SK-N-MC (cell line): ENCODE measurements around the gene ADARB2.

Source experiments
- EZH2 ChIP-seq: fragments of 200-600 bp; sonication (generic); IDR thresholded peaks from one replicate; pipeline ENCODE4 v1.6.1; 2017; ENCODE audit warnings: antibody characterized with exemption
- FOXP2 ChIP-seq: optimal IDR thresholded peaks from 2 replicates; pipeline ENCODE3; 2011; ENCODE audit warnings: mild to moderate bottlenecking, moderate library complexity; ENCODE audit not compliant: insufficient read depth; ENCODE audit errors: extremely low read length, control extremely low read depth
- POLR2AphosphoS5 ChIP-seq: IDR thresholded peaks from 2 replicates; pipeline ENCODE4 v1.6.1; 2012; ENCODE audit warnings: mild to moderate bottlenecking, low read depth, low read length, borderline replicate concordance

GRCh38 chr10:1504940-1505339 lies 232.4 kb downstream of the ADARB2 start:
- TF ChIP-seq POLR2AphosphoS5 (no peak), EZH2 (no peak), FOXP2 (no peak)
